CD8-positive, alpha-beta memory T cell (primary cell): ENCODE data around the gene ZNF574. TPM values are rescaled to one million over a fixed set of nuclear protein-coding genes. Genes with fewer than 3 reads are reported as not detected.

Experiments used
- CTCF ChIA-PET: fragments of 350-600 bp; sonication (Branson Sonifier 250); formaldehyde crosslinking; loops from one replicate; lab custom pipeline; 2021; ENCODE audit warnings: antibody characterized with exemption; lab: Charles Lee
- POLR2A ChIA-PET: fragments of 350-600 bp; sonication (Branson Sonifier 250); formaldehyde crosslinking; loops from one replicate; lab custom pipeline; 2021; ENCODE audit warnings: antibody characterized with exemption; lab: Charles Lee
- DNase-seq, 5 donors: peaks; one replicate each; pipeline versions ENCODE4 v3.0.0 to v3.0.0-alpha.2; 2020 to 2022; ENCODE audit warnings: mixed read lengths in 1 of 5
- H3K27ac ChIP-seq: one replicate; pipeline ENCODE4 v1.7.0; 2013; ENCODE audit warnings: low read depth, mild to moderate bottlenecking, low read length, moderate library complexity
- H3K27me3 ChIP-seq: 2 replicates; pipeline ENCODE4 v1.7.0; 2013; ENCODE audit warnings: low read length, mild to moderate bottlenecking; ENCODE audit not compliant: insufficient read depth, poor library complexity, severe bottlenecking
- H3K36me3 ChIP-seq: 2 replicates; pipeline ENCODE4 v1.7.0; 2013; ENCODE audit warnings: mild to moderate bottlenecking, low read length, moderate library complexity; ENCODE audit not compliant: insufficient read depth
- H3K4me1 ChIP-seq: 2 replicates; pipeline ENCODE4 v1.7.0; 2013; ENCODE audit warnings: mild to moderate bottlenecking, low read length, moderate library complexity; ENCODE audit not compliant: insufficient read depth
- H3K4me3 ChIP-seq: 2 replicates; pipeline ENCODE4 v1.7.0; 2013; ENCODE audit warnings: mild to moderate bottlenecking, low read length
- H3K9me3 ChIP-seq: 2 replicates; pipeline ENCODE4 v1.7.0; 2013; ENCODE audit warnings: mild to moderate bottlenecking, low read length
- H3K27ac Mint-ChIP-seq, 8 donors: one replicate each; pipeline ENCODE4 v1.8.0; 2020 to 2021; ENCODE audit warnings: mixed read lengths in 8 of 8, mild to moderate bottlenecking in 6 of 8, inconsistent platforms in 3 of 8, moderate library complexity in 3 of 8
- H3K27me3 Mint-ChIP-seq, 2 donors: one replicate each; pipeline ENCODE4 v1.8.0; 2020 to 2021; ENCODE audit warnings: mixed read lengths in 2 of 2, mild to moderate bottlenecking in 1 of 2, moderate library complexity in 1 of 2
- H3K36me3 Mint-ChIP-seq, 3 donors: one replicate each; pipeline ENCODE4 v1.8.0; 2020 to 2021; ENCODE audit warnings: mixed read lengths in 3 of 3, inconsistent platforms in 1 of 3, mild to moderate bottlenecking in 1 of 3
- H3K4me1 Mint-ChIP-seq, 3 donors: one replicate each; pipeline ENCODE4 v1.8.0; 2020 to 2021; ENCODE audit warnings: mixed read lengths in 3 of 3, inconsistent platforms in 1 of 3, mild to moderate bottlenecking in 1 of 3
- H3K4me3 Mint-ChIP-seq, 7 donors: one replicate each; pipeline ENCODE4 v1.8.0; 2020 to 2021; ENCODE audit warnings: mixed read lengths in 7 of 7, mild to moderate bottlenecking in 6 of 7, moderate library complexity in 4 of 7, inconsistent platforms in 2 of 7
- H3K9me3 Mint-ChIP-seq, 5 donors: one replicate each; pipeline ENCODE4 v1.8.0; 2020 to 2022; ENCODE audit warnings: mixed read lengths in 5 of 5, mild to moderate bottlenecking in 3 of 5, moderate library complexity in 2 of 5, inconsistent platforms in 1 of 5
- polyA plus RNA-seq: library from polyadenylated mRNA; unstranded; fragments of 300-500 nt; fragmentation: Illumina TruSeq; gene quantifications from one replicate; pipeline ENCODE4 v1.2.3, GENCODE V29; 2021
- total RNA-seq, 2 experiments: library from RNA; stranded (reverse); gene quantifications; one replicate each; pipeline ENCODE4 v1.2.3, GENCODE V29; 2021

ZNF574 gene
- total and polyA plus RNA-seq, 3 experiments from 2014 or later, result 18.8 to 24.9 (median 21.9) TPM

GRCh38 chr19:42071247-42071646 lies 4.7 kb upstream of the ZNF574 start:
- H3K9me3 ChIP-seq, result no peaks in the 10 kb centered on the region
- Mint-ChIP-seq H3K4me1 (peaks cover 10 to 17% (median 11%) of the 10 kb centered on the region in 3 donors), H3K4me3 (no peak overlapping the region), H3K27me3 (peaks cover 0 to 2% of the 10 kb centered on the region in 2 donors), H3K27ac (peak overlapping the region in 1 of 8 donors; percentile 75), H3K9me3 (no peaks in the 10 kb centered on the region), H3K36me3 (peaks cover 0 to 7% (median 2%) of the 10 kb centered on the region in 3 donors)
- POLR2A ChIA-PET, result no interaction called here
- CTCF ChIA-PET, result no interaction called here
- H3K27me3 ChIP-seq, result peaks cover 15% of the 10 kb centered on the region
- H3K4me3 ChIP-seq, result no peak overlapping the region
- no peak overlapping the region for H3K27ac ChIP-seq
- no peak for DNase-seq
- peaks cover 9% of the 10 kb centered on the region for H3K4me1 ChIP-seq
- H3K36me3 ChIP-seq, result no peaks in the 10 kb centered on the region

- DNase-seq, result no peak
- H3K4me1 Mint-ChIP-seq, result peaks cover 32 to 45% (median 32%) of the 10 kb centered on the region in 3 donors
- H3K36me3 ChIP-seq, result peaks cover 3% of the 10 kb centered on the region
- peaks cover 25% of the 10 kb centered on the region for H3K4me1 ChIP-seq
- H3K4me3 ChIP-seq, result peak overlapping the region; percentile 96
- POLR2A ChIA-PET, result no interaction called here
- CTCF ChIA-PET, result no interaction called here
- no peaks in the 10 kb centered on the region for H3K27me3 ChIP-seq
- H3K36me3 Mint-ChIP-seq, result peaks cover 0 to 31% (median 5%) of the 10 kb centered on the region in 3 donors
- H3K4me3 Mint-ChIP-seq, result peak overlapping the region; percentile 89 to 99 (median 93)
- H3K9me3 Mint-ChIP-seq, result no peaks in the 10 kb centered on the region
- peaks cover 0 to 2% of the 10 kb centered on the region in 2 donors for H3K27me3 Mint-ChIP-seq
- no peaks in the 10 kb centered on the region for H3K9me3 ChIP-seq
- H3K27ac Mint-ChIP-seq, result peak overlapping the region; percentile 95 to 100 (median 99)
- H3K27ac ChIP-seq, result peak overlapping the region; percentile 99
Observed at GRCh38 chr19:42074513-42075363, 1.2 kb upstream of the ZNF574 start.

- Histone ChIP-seq H3K27ac (peak overlapping the region; percentile 99), H3K4me1 (peaks cover 25% of the 10 kb centered on the region), H3K4me3 (peak overlapping the region; percentile 96), H3K27me3 (no peaks in the 10 kb centered on the region), H3K9me3 (no peaks in the 10 kb centered on the region), H3K36me3 (peaks cover 6% of the 10 kb centered on the region)
- POLR2A ChIA-PET, result no interaction called here
- CTCF ChIA-PET, result no interaction called here
- H3K4me3 Mint-ChIP-seq, result peak overlapping the region; percentile 89 to 99 (median 93)
- peaks cover 32 to 45% (median 32%) of the 10 kb centered on the region in 3 donors for H3K4me1 Mint-ChIP-seq
- no peak for DNase-seq
- H3K9me3 Mint-ChIP-seq, result no peaks in the 10 kb centered on the region
- H3K27ac Mint-ChIP-seq, result peak overlapping the region; percentile 95 to 100 (median 99)
- peaks cover 0 to 36% (median 5%) of the 10 kb centered on the region in 3 donors for H3K36me3 Mint-ChIP-seq
- H3K27me3 Mint-ChIP-seq, result peaks cover 0 to 2% of the 10 kb centered on the region in 2 donors
Observed at GRCh38 chr19:42075364-42075615, 676 bp upstream of the ZNF574 start.

GRCh38 chr19:42076380-42076944 lies 496 bp downstream of the ZNF574 start:
- Histone ChIP-seq H3K9me3 (no peaks in the 10 kb centered on the region), H3K27me3 (no peaks in the 10 kb centered on the region), H3K27ac (peak overlapping the region; percentile 99), H3K36me3 (peaks cover 12% of the 10 kb centered on the region), H3K4me3 (peak overlapping the region; percentile 96), H3K4me1 (peaks cover 25% of the 10 kb centered on the region)
- Mint-ChIP-seq H3K4me1 (peaks cover 35 to 50% (median 36%) of the 10 kb centered on the region in 3 donors), H3K9me3 (no peaks in the 10 kb centered on the region), H3K27ac (peak overlapping the region; percentile 83 to 99 (median 96)), H3K4me3 (peak overlapping the region; percentile 81 to 99 (median 93)), H3K36me3 (peaks cover 3 to 48% (median 9%) of the 10 kb centered on the region in 3 donors), H3K27me3 (peaks cover 0 to 2% of the 10 kb centered on the region in 2 donors)
- ChIA-PET CTCF (interaction anchor here (1.3 to 1.4 kb wide), 3 partner anchors 49 to 203 kb away, joined by 3 to 4 read pairs (median 4); no protein-coding TSS in a partner anchor), POLR2A (interaction anchor here (0.5 to 1.0 kb wide), 6 partner anchors 14 to 1656 kb away, joined by 3 to 6 read pairs (median 3); partner anchors contain the start of gene RABAC1)
- DNase-seq, result peak in 1 of 5 donors; percentile 72

- Histone ChIP-seq H3K4me3 (no peak overlapping the region), H3K27me3 (no peaks in the 10 kb centered on the region), H3K27ac (no peak overlapping the region), H3K4me1 (peaks cover 25% of the 10 kb centered on the region), H3K36me3 (peaks cover 12% of the 10 kb centered on the region), H3K9me3 (no peaks in the 10 kb centered on the region)
- H3K9me3 Mint-ChIP-seq, result no peaks in the 10 kb centered on the region
- ChIA-PET CTCF (interaction anchor here (1.3 kb wide), 1 partner anchor 123 kb away, joined by 3 read pairs; no protein-coding TSS in a partner anchor), POLR2A (no interaction called here)
- peak overlapping the region; percentile 81 to 99 (median 93) for H3K4me3 Mint-ChIP-seq
- no peak for DNase-seq
- H3K27me3 Mint-ChIP-seq, result peaks cover 0 to 2% of the 10 kb centered on the region in 2 donors
- H3K27ac Mint-ChIP-seq, result peak overlapping the region; percentile 83 to 99 (median 96)
- peaks cover 39 to 55% (median 42%) of the 10 kb centered on the region in 3 donors for H3K4me1 Mint-ChIP-seq
- H3K36me3 Mint-ChIP-seq, result peaks cover 6 to 55% (median 12%) of the 10 kb centered on the region in 3 donors
Observed at GRCh38 chr19:42078058-42078457, 2.1 kb downstream of the ZNF574 start.

- Mint-ChIP-seq H3K27me3 (peaks cover 0 to 2% of the 10 kb centered on the region in 2 donors), H3K27ac (peak overlapping the region in 7 of 8 donors; percentile 83 to 99 (median 95)), H3K9me3 (no peaks in the 10 kb centered on the region), H3K4me3 (peak overlapping the region in 5 of 7 donors; percentile 18 to 94 (median 89)), H3K36me3 (peaks cover 6 to 55% (median 12%) of the 10 kb centered on the region in 3 donors), H3K4me1 (peaks cover 39 to 55% (median 42%) of the 10 kb centered on the region in 3 donors)
- Histone ChIP-seq H3K9me3 (no peaks in the 10 kb centered on the region), H3K4me1 (peaks cover 25% of the 10 kb centered on the region), H3K4me3 (no peak overlapping the region), H3K27ac (no peak overlapping the region), H3K36me3 (peaks cover 12% of the 10 kb centered on the region), H3K27me3 (no peaks in the 10 kb centered on the region)
- no peak for DNase-seq
- ChIA-PET CTCF (interaction anchor here (1.3 kb wide), 1 partner anchor 122 kb away, joined by 3 read pairs; no protein-coding TSS in a partner anchor), POLR2A (no interaction called here)
Observed at GRCh38 chr19:42078538-42079275, 2.7 kb downstream of the ZNF574 start.

- Mint-ChIP-seq H3K4me1 (peaks cover 39 to 55% (median 42%) of the 10 kb centered on the region in 3 donors), H3K4me3 (peak overlapping the region in 3 of 7 donors; percentile 28 to 56 (median 29)), H3K27ac (peak overlapping the region in 3 of 8 donors; percentile 35 to 85 (median 56)), H3K36me3 (peaks cover 6 to 58% (median 14%) of the 10 kb centered on the region in 3 donors), H3K27me3 (peaks cover 0 to 2% of the 10 kb centered on the region in 2 donors), H3K9me3 (no peaks in the 10 kb centered on the region)
- Histone ChIP-seq H3K4me1 (peaks cover 25% of the 10 kb centered on the region), H3K4me3 (no peak overlapping the region), H3K27ac (no peak overlapping the region), H3K9me3 (no peaks in the 10 kb centered on the region), H3K36me3 (peaks cover 12% of the 10 kb centered on the region), H3K27me3 (no peaks in the 10 kb centered on the region)
- CTCF ChIA-PET, result no interaction called here
- no peak for DNase-seq
- POLR2A ChIA-PET, result no interaction called here
Observed at GRCh38 chr19:42079276-42079669, 3.3 kb downstream of the ZNF574 start.
